Panc1 (cell line): ENCODE results near the gene CFDP1. TPM values are rescaled to one million over a fixed set of nuclear protein-coding genes. Genes with fewer than 3 reads are reported as not detected.
"Not testable (repeated sequence)": the region's sequence is repeated elsewhere in the genome, so short reads cannot be mapped to it uniquely, and the experiment has no call there.

Experiments used
- ATAC-seq: fragments of 200-7000 bp; cut with Tn5 transposase; 2 replicates; pipeline ENCODE4 v1.9.1; 2020; ENCODE audit warnings: mild to moderate bottlenecking, moderate library complexity
- BruUV-seq: library from RNA; stranded (reverse); fragments of 400-500 nt; replicated peaks from 2 replicates; lab custom pipeline; 2021; lab: Mats Ljungman, UMichigan
- CTCF ChIA-PET: fragments of 300-600 bp; sonication (Branson Sonifier 250); formaldehyde crosslinking; loops from one replicate; lab custom pipeline; 2022; ENCODE audit warnings: antibody characterized with exemption; lab: Charles Lee
- POLR2A ChIA-PET: fragments of 300-600 bp; sonication (Branson Sonifier 250); formaldehyde crosslinking; loops from one replicate; lab custom pipeline; 2022; ENCODE audit warnings: antibody characterized with exemption; lab: Charles Lee
- DNase-seq: peaks from one replicate; pipeline ENCODE4 v3.0.0-alpha.2; 2010; ENCODE audit warnings: low read depth, low spot score
- H3K27ac ChIP-seq: 2 replicates; pipeline ENCODE4 v1.5.1; 2011; ENCODE audit warnings: mild to moderate bottlenecking, low read length, inconsistent platforms
- H3K27me3 ChIP-seq: fragments of 200-500 bp; sonication (Bioruptor generic); 2 replicates; pipeline ENCODE4 v1.6.0; 2014; ENCODE audit warnings: low read length, inconsistent platforms; ENCODE audit not compliant: control insufficient read depth, insufficient read depth
- H3K36me3 ChIP-seq: fragments of 200-500 bp; sonication (Bioruptor generic); 2 replicates; pipeline ENCODE4 v1.5.1; 2014; ENCODE audit warnings: inconsistent platforms, mild to moderate bottlenecking, low read length, moderate library complexity; ENCODE audit not compliant: control insufficient read depth, insufficient read depth
- H3K4me1 ChIP-seq: 2 replicates; pipeline ENCODE4 v1.5.1; 2011; ENCODE audit warnings: inconsistent platforms, mild to moderate bottlenecking, low read length, moderate library complexity; ENCODE audit not compliant: control insufficient read depth, insufficient read depth
- H3K4me3 ChIP-seq, 2 experiments: 2 replicates each; pipeline ENCODE4 v1.5.1; 2011 to 2012; ENCODE audit warnings: low read depth in 2 of 2, low read length in 2 of 2, mild to moderate bottlenecking in 2 of 2, inconsistent platforms in 1 of 2, moderate library complexity in 1 of 2
- H3K9me3 ChIP-seq: fragments of 200-500 bp; sonication (Bioruptor generic); 2 replicates; pipeline ENCODE4 v1.5.1; 2014; ENCODE audit warnings: low read depth, mild to moderate bottlenecking, inconsistent platforms, low read length, moderate library complexity; ENCODE audit not compliant: control insufficient read depth, insufficient read depth
- CTCF ChIP-seq: fragments of 450-650 bp; IDR thresholded peaks from 2 replicates; pipeline ENCODE4 v1.5.1; 2017; ENCODE audit warnings: mild to moderate bottlenecking
- POLR2AphosphoS5 ChIP-seq: IDR thresholded peaks from 2 replicates; pipeline ENCODE4 v1.6.1; 2012; ENCODE audit warnings: mild to moderate bottlenecking, low read depth, low read length, moderate library complexity
- REST ChIP-seq, 2 experiments: IDR thresholded peaks; 2 replicates each; pipeline ENCODE4 v1.6.1; 2011 to 2012; ENCODE audit warnings: low read depth in 2 of 2, control low read depth in 1 of 2, low read length in 1 of 2, mild to moderate bottlenecking in 1 of 2, moderate library complexity in 1 of 2; ENCODE audit not compliant: insufficient read depth in 1 of 2
- SIN3A ChIP-seq: IDR thresholded peaks from 2 replicates; pipeline ENCODE4 v1.6.1; 2012; ENCODE audit warnings: low read depth, mild to moderate bottlenecking, low read length, moderate library complexity, borderline replicate concordance; ENCODE audit not compliant: insufficient read depth
- TCF7L2 ChIP-seq: IDR thresholded peaks from 2 replicates; pipeline ENCODE4 v1.6.1; 2011; ENCODE audit warnings: mild to moderate bottlenecking, low read depth, low read length, inconsistent platforms
- in situ Hi-C: cut with HindIII; loops from 2 replicates; pipeline ENCODE4 v1.10.0; 2016; ENCODE audit warnings: low sequenced_read_pairs, low pct_unique_long_range_greater_than_20kb
- intact Hi-C: fragments of 100-400 bp; cut with micrococcal nuclease; formaldehyde crosslinking; loops from one replicate; pipeline ENCODE4 v1.10.0; 2022; ENCODE audit not compliant: unreplicated experiment
- total RNA-seq: library from RNA; stranded (reverse); gene quantifications from one replicate; pipeline ENCODE4 v1.2.1, GENCODE V29; 2021; ENCODE audit not compliant: unreplicated experiment

The CFDP1 gene
- total RNA-seq, 1 experiment from 2014 or later, result 25.7 TPM

- CTCF ChIA-PET, H3K27me3 ChIP-seq, POLR2A ChIA-PET, ATAC-seq, H3K9me3 ChIP-seq, H3K4me1 ChIP-seq, in situ Hi-C loops, BruUV-seq, intact Hi-C loops, DNase-seq, H3K27ac ChIP-seq, H3K4me3 ChIP-seq, H3K36me3 ChIP-seq: not testable (repeated sequence)
Measured at GRCh38 chr16:75281009-75281408, 152.3 kb downstream of the CFDP1 start.

GRCh38 chr16:75280331-75280804 is 152.9 kb downstream of the CFDP1 start:
- H3K9me3 ChIP-seq, result no peaks in the 10 kb centered on the region
- H3K36me3 ChIP-seq, result no peaks in the 10 kb centered on the region
- ChIA-PET POLR2A (no interaction called here), CTCF (no interaction called here)
- in situ Hi-C loops (no loop called here), intact Hi-C loops (no loop called here)
- no peak overlapping the region for H3K4me3 ChIP-seq
- H3K4me1 ChIP-seq, result no peaks in the 10 kb centered on the region
- no peaks in the 10 kb centered on the region for H3K27me3 ChIP-seq
- H3K27ac ChIP-seq, result no peak overlapping the region
- BruUV-seq, result no TSS peak
- ATAC-seq, result peak; percentile 43; the same call in 1 of the 2 replicates
- no peak for DNase-seq
- peak; percentile 66 for TF ChIP-seq TCF7L2
- TF ChIP-seq POLR2AphosphoS5, result no peak
- no peak for TF ChIP-seq CTCF
- TF ChIP-seq SIN3A, result no peak

GRCh38 chr16:75279305-75279704 is 154.0 kb downstream of the CFDP1 start:
- no peaks in the 10 kb centered on the region for H3K4me1 ChIP-seq
- DNase-seq, result no peak
- intact Hi-C loops (no loop called here), in situ Hi-C loops (no loop called here)
- no peak overlapping the region for H3K27ac ChIP-seq
- CTCF ChIA-PET, result no interaction called here
- H3K4me3 ChIP-seq, result no peak overlapping the region
- POLR2A ChIA-PET, result interaction anchor here (0.6 kb wide), 1 partner anchor 215 kb away, joined by 4 read pairs; no protein-coding TSS in a partner anchor
- BruUV-seq, result no TSS peak
- H3K36me3 ChIP-seq, result no peaks in the 10 kb centered on the region
- 0 out of 2 replicates have a peak, but pooled peaks have one; percentile 27 for ATAC-seq
- H3K27me3 ChIP-seq, result no peaks in the 10 kb centered on the region
- TF ChIP-seq TCF7L2 (no peak), CTCF (no peak), SIN3A (no peak), POLR2AphosphoS5 (no peak), REST (IDR thresholded peaks at IDR 0.05; ENCODE audit: insufficient read depth in 1 of 2, low read depth in 2 of 2, low read length in 1 of 2) (no peak)
- no peaks in the 10 kb centered on the region for H3K9me3 ChIP-seq
